Endodermal cell (in vitro differentiated cells): ENCODE results near the gene MAPK1. TPM values are rescaled to one million over a fixed set of nuclear protein-coding genes. Genes with fewer than 3 reads are reported as not detected.
A peak's percentile ranks its signal among the peaks of the same experiment; 100 is the strongest.
"Not testable (repeated sequence)": the region's sequence is repeated elsewhere in the genome, so short reads cannot be mapped to it uniquely, and the experiment has no call there.

Experiments
- DNase-seq: peaks from one replicate; pipeline ENCODE4 v3.0.0-alpha.2; 2017
- H3K27ac ChIP-seq: 2 replicates; pipeline ENCODE4 v1.5.1; 2013; ENCODE audit warnings: mild to moderate bottlenecking, low read depth, low read length, moderate library complexity
- H3K27me3 ChIP-seq: 2 replicates; pipeline ENCODE4 v1.6.1; 2013; ENCODE audit warnings: mild to moderate bottlenecking, low read length, moderate library complexity; ENCODE audit not compliant: insufficient read depth, control insufficient read depth, poor library complexity, severe bottlenecking
- H3K36me3 ChIP-seq: 2 replicates; pipeline ENCODE4 v1.7.0; 2013; ENCODE audit warnings: mild to moderate bottlenecking, low read length, moderate library complexity; ENCODE audit not compliant: control insufficient read depth, insufficient read depth
- H3K4me1 ChIP-seq: one replicate; pipeline ENCODE4 v1.7.0; 2013; ENCODE audit warnings: low read length; ENCODE audit not compliant: control insufficient read depth, insufficient read depth
- H3K4me3 ChIP-seq: 2 replicates; pipeline ENCODE4 v1.5.1; 2013; ENCODE audit warnings: mild to moderate bottlenecking, low read length, moderate library complexity
- H3K9ac ChIP-seq: 2 replicates; pipeline ENCODE4 v1.6.1; 2013; ENCODE audit warnings: mild to moderate bottlenecking, low read length, moderate library complexity; ENCODE audit not compliant: poor library complexity, severe bottlenecking; ENCODE audit errors: extremely low read depth
- H3K9me3 ChIP-seq: 2 replicates; pipeline ENCODE4 v1.6.1; 2013; ENCODE audit warnings: mild to moderate bottlenecking, low read length, moderate library complexity; ENCODE audit not compliant: control insufficient read depth
- H3K27ac Mint-ChIP-seq: 2 replicates; pipeline ENCODE4 v1.8.0; 2020; ENCODE audit warnings: mixed read lengths
- H3K27me3 Mint-ChIP-seq: 2 replicates; pipeline ENCODE4 v1.8.0; 2021; ENCODE audit warnings: mild to moderate bottlenecking, mixed read lengths; ENCODE audit not compliant: insufficient read depth
- H3K36me3 Mint-ChIP-seq: 2 replicates; pipeline ENCODE4 v1.8.0; 2020; ENCODE audit warnings: low read depth, mixed read lengths
- H3K4me1 Mint-ChIP-seq: 2 replicates; pipeline ENCODE4 v1.8.0; 2020; ENCODE audit warnings: mixed read lengths
- H3K4me3 Mint-ChIP-seq: 2 replicates; pipeline ENCODE4 v1.8.0; 2020; ENCODE audit warnings: mild to moderate bottlenecking, moderate library complexity, mixed read lengths
- H3K9me3 Mint-ChIP-seq: 2 replicates; pipeline ENCODE4 v1.8.0; 2020; ENCODE audit warnings: mild to moderate bottlenecking, mixed read lengths
- CTCF ChIP-seq: fragments of 200-600 bp; sonication (generic); conservative IDR thresholded peaks from 2 replicates; pipeline ENCODE4 v1.5.0; 2021; ENCODE audit warnings: antibody characterized with exemption, mild to moderate bottlenecking
- WGBS, 2 experiments: methylation state at CpG; one replicate each; pipeline versions ENCODE4 v1.1.5 to v1.1.7; 2013; ENCODE audit warnings: missing lambda C conversion rate in 2 of 2, mixed read lengths in 1 of 2; ENCODE audit not compliant: insufficient coverage in 1 of 2, insufficient read length in 1 of 2; 5-methylcytosine and 5-hydroxymethylcytosine counted together
- total RNA-seq, 2 donors: library from RNA; stranded (reverse); fragmentation: NEBNext Ultra II Directional in 1 of 2; extraction: Animal tissue kit (Norgen Biotek cat#: 25700) in 1 of 2; gene quantifications; 2 replicates in 1 of 2; 3 replicates in 1 of 2; pipeline ENCODE4 v1.2.1, GENCODE V29; 2021

The MAPK1 gene
- total RNA-seq, 2 donors from 2014 or later, result 76.8 to 78.6 TPM

DNA sequence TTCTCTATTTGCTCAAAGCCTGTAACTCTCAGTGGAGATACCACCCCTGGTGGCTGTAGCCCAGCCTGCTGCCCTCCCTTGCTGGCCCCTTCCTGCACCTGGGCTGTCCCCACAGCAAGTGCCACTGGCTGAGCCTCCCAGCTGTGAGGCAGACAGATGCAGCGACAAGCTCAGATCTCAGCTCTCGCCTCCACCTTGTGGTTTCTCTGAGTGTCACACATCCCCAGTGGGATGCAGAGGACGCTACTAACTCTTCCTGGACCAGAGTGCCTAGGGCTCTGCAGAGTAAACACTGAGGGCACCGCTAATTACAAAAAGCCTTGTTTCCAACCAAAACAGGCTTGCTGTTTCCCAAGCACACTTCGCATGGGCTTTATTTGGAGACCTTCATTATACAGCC lies 140.8 kb downstream of the MAPK1 start:
- no peak overlapping the region for H3K27ac ChIP-seq
- no peak overlapping the region for H3K4me3 ChIP-seq
- peak; percentile 82 for TF ChIP-seq CTCF
- no peaks in the 10 kb centered on the region for H3K4me1 ChIP-seq
- H3K36me3 ChIP-seq, result no peaks in the 10 kb centered on the region
- Mint-ChIP-seq H3K27ac (no peak overlapping the region), H3K9me3 (no peaks in the 10 kb centered on the region), H3K4me3 (no peak overlapping the region), H3K27me3 (no peaks in the 10 kb centered on the region), H3K36me3 (peaks cover 3% of the 10 kb centered on the region), H3K4me1 (peaks cover 9% of the 10 kb centered on the region)
- no peaks in the 10 kb centered on the region for H3K9me3 ChIP-seq
- peak; percentile 92 for DNase-seq
- H3K27me3 ChIP-seq, result no peaks in the 10 kb centered on the region
- WGBS, 2 experiments, result 31 to 32% methylated on average over 5 of the region's 5 CpGs
- H3K9ac ChIP-seq, result no peak overlapping the region

DNA sequence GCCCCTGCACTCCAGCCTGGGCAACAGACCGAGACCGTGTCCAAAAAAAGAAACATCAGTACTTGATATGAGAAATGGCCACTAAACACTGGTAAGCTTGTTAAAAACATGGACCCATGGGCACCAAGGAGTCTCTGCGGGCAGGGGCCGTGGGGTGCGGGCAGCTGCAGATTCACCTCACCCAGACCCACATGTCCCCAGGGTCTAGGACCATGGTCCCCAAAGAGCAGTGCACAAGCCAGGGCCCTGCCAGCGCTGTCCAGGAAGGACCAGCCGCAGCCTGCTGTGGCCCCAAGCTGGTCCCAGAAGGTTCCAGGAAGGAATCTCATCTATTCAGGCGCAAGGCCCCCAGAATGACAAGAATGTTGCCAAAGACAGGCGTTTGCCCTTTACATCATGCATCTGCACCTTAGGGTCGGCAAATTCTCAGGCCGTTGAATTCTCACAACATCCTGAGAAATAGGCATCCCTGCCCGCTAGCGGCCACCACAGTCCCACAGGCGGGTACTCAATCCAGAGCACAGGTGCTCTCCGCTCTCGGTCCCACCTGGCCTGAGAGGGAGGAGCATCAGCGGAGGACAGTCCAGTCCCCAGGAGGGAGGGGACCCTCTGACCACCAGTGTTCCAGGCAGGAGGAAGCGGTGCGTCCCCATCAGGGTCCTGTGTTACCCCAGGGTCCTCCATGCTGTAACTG lies 141.3 kb downstream of the MAPK1 start:
- H3K27me3 ChIP-seq, result no peaks in the 10 kb centered on the region
- H3K9ac ChIP-seq, result no peak overlapping the region
- no peak overlapping the region for H3K4me3 ChIP-seq
- DNase-seq, result no peak
- no peaks in the 10 kb centered on the region for H3K36me3 ChIP-seq
- Mint-ChIP-seq H3K36me3 (peaks cover 5% of the 10 kb centered on the region), H3K27me3 (no peaks in the 10 kb centered on the region), H3K27ac (no peak overlapping the region), H3K4me1 (peaks cover 9% of the 10 kb centered on the region), H3K9me3 (no peaks in the 10 kb centered on the region), H3K4me3 (no peak overlapping the region)
- WGBS, 2 experiments, result 86% methylated on average over 11 to 19 of the region's 19 CpGs
- no peak for TF ChIP-seq CTCF
- H3K4me1 ChIP-seq, result no peaks in the 10 kb centered on the region
- no peak overlapping the region for H3K27ac ChIP-seq
- no peaks in the 10 kb centered on the region for H3K9me3 ChIP-seq

DNA sequence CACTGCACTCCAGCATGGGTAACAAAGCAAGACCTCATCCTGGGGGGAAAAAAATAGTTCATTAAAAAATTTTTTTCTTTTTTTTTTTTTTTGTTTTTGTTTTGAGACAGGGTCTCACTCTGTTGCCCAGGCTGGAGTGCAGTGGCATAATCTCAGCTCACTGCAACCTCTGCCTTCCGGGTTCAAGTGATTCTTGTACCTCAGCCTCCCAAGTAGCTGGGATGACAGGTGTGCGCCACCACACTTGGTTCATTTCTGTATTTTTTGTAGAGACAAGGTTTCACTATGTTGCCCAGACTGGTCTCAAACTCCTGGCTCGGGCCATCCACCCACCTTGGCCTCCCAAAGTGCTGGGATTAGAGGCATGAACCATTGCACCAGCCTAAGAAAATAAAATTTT lies 142.9 kb downstream of the MAPK1 start:
- H3K9me3 Mint-ChIP-seq, H3K9me3 ChIP-seq, H3K36me3 ChIP-seq, H3K27me3 Mint-ChIP-seq, H3K9ac ChIP-seq, H3K36me3 Mint-ChIP-seq, H3K27ac ChIP-seq, H3K4me3 Mint-ChIP-seq, H3K4me1 Mint-ChIP-seq, H3K27ac Mint-ChIP-seq, H3K4me1 ChIP-seq, H3K27me3 ChIP-seq, DNase-seq, H3K4me3 ChIP-seq: not testable (repeated sequence)
- 96 to 100% methylated on average over 3 of the region's 3 CpGs for WGBS, 2 experiments

DNA sequence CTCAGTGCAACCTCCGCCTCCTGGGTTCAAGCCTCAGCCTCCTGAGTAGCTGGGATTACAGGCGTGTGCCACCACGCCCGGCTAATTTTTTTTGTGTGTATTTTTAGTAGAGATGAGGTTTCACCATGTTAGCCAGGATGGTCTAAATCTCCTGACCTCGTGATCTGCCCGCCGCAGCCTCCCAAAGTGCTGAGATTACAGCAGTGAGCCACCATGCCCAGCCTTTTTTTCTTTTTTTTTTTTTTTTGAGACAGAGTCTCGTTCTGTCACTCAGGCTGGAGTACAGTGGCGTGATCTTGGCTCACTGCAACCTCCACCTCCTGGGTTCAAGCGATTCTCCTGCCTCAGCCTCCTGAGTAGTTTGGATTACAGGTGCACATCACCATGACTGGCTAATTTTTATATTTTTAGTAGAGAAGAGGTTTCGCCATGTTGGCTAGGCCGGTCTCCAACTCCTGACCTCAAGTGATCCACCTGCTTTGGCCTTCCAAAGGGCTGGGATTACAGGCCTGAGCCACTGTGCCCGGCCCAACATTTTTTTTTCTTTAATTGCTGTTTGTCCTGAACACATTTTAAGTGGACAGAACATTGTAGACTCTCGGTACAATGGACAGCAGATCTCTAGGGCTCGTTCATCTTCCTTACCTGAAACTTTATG lies 146.1 kb downstream of the MAPK1 start:
- not testable (repeated sequence) for DNase-seq, H3K27ac Mint-ChIP-seq, H3K9me3 ChIP-seq, H3K4me3 Mint-ChIP-seq, H3K27ac ChIP-seq, H3K9ac ChIP-seq, H3K4me3 ChIP-seq, H3K36me3 ChIP-seq, H3K27me3 ChIP-seq, H3K36me3 Mint-ChIP-seq, H3K4me1 ChIP-seq, H3K4me1 Mint-ChIP-seq, H3K9me3 Mint-ChIP-seq, H3K27me3 Mint-ChIP-seq
- WGBS, 2 experiments, result 96% methylated on average over 11 to 15 of the region's 15 CpGs

GRCh38 chr22:21720191-21720859 lies 147.1 kb downstream of the MAPK1 start:
- not testable (repeated sequence) for H3K9me3 ChIP-seq, H3K4me1 Mint-ChIP-seq, H3K36me3 ChIP-seq, H3K27ac ChIP-seq, H3K27me3 ChIP-seq, H3K27me3 Mint-ChIP-seq, H3K36me3 Mint-ChIP-seq, H3K4me3 ChIP-seq, H3K27ac Mint-ChIP-seq, H3K4me1 ChIP-seq, H3K9me3 Mint-ChIP-seq, DNase-seq, H3K9ac ChIP-seq, H3K4me3 Mint-ChIP-seq
- 94 to 96% methylated on average over 6 to 10 of the region's 10 CpGs for WGBS, 2 experiments
